BE2C (cell line): ENCODE data around the gene ZNF133.

Experiments used
- DNase-seq: peaks from one replicate; pipeline ENCODE4 v3.0.0-alpha.2; 2020
- H3K27me3 ChIP-seq: fragments of 250-450 bp; sonication (Bioruptor Pico); 2 replicates; pipeline ENCODE4 v1.5.1; 2020; ENCODE audit warnings: mild to moderate bottlenecking
- H3K36me3 ChIP-seq: fragments of 250-450 bp; sonication (Bioruptor Pico); 2 replicates; pipeline ENCODE4 v1.5.1; 2020; ENCODE audit warnings: mild to moderate bottlenecking
- H3K4me1 ChIP-seq: fragments of 250-450 bp; sonication (Bioruptor Pico); 2 replicates; pipeline ENCODE4 v1.5.1; 2020
- H3K4me3 ChIP-seq: 2 replicates; pipeline ENCODE4 v1.5.1; 2011; ENCODE audit warnings: low read depth, low read length
- H3K9me3 ChIP-seq: fragments of 250-450 bp; sonication (Bioruptor Pico); 2 replicates; pipeline ENCODE4 v1.5.1; 2020
- CTCF ChIP-seq: IDR thresholded peaks from 2 replicates; pipeline ENCODE4 v1.5.1; 2012; ENCODE audit warnings: mild to moderate bottlenecking, low read depth, low read length

Gene ZNF133

GRCh38 chr20:18254615-18255014, 33.7 kb upstream of the ZNF133 start:
- TF ChIP-seq CTCF, result no peak
- H3K36me3 ChIP-seq, result no peaks in the 10 kb centered on the region
- DNase-seq, result no peak
- H3K9me3 ChIP-seq, result no peaks in the 10 kb centered on the region
- no peak overlapping the region for H3K4me3 ChIP-seq
- peaks cover 14% of the 10 kb centered on the region for H3K27me3 ChIP-seq
- no peaks in the 10 kb centered on the region for H3K4me1 ChIP-seq

- no peak for TF ChIP-seq CTCF
- DNase-seq, result no peak
- Histone ChIP-seq H3K36me3 (no peaks in the 10 kb centered on the region), H3K9me3 (no peaks in the 10 kb centered on the region), H3K4me3 (no peak overlapping the region), H3K27me3 (peaks cover 14% of the 10 kb centered on the region), H3K4me1 (no peaks in the 10 kb centered on the region)
These were observed 32.8 kb upstream of the ZNF133 start for GRCh38 chr20:18255526-18255925.

- no peaks in the 10 kb centered on the region for H3K36me3 ChIP-seq
These were observed 31.8 kb upstream of the ZNF133 start for GRCh38 chr20:18256440-18257090.

GRCh38 chr20:18258126-18258860, 30.0 kb upstream of the ZNF133 start:
- no peaks in the 10 kb centered on the region for H3K9me3 ChIP-seq
- no peaks in the 10 kb centered on the region for H3K36me3 ChIP-seq
- no peak overlapping the region for H3K4me3 ChIP-seq
- peaks cover 23% of the 10 kb centered on the region for H3K27me3 ChIP-seq
- no peak for DNase-seq
- H3K4me1 ChIP-seq, result no peaks in the 10 kb centered on the region
- TF ChIP-seq CTCF, result peak; percentile 9; the same call in 1 of the 2 replicates

More at GRCh38 chr20:18256440-18257090, 31.8 kb upstream of the ZNF133 start:
- peaks cover 14% of the 10 kb centered on the region for H3K27me3 ChIP-seq
- DNase-seq, result no peak
- H3K4me3 ChIP-seq, result no peak overlapping the region
- no peak for TF ChIP-seq CTCF
- H3K9me3 ChIP-seq, result no peaks in the 10 kb centered on the region
- H3K4me1 ChIP-seq, result no peaks in the 10 kb centered on the region

GRCh38 chr20:18259730-18260129, 28.6 kb upstream of the ZNF133 start:
- Histone ChIP-seq H3K4me1 (no peaks in the 10 kb centered on the region), H3K36me3 (no peaks in the 10 kb centered on the region), H3K4me3 (no peak overlapping the region), H3K27me3 (peaks cover 16% of the 10 kb centered on the region), H3K9me3 (no peaks in the 10 kb centered on the region)
- DNase-seq, result no peak
- TF ChIP-seq CTCF, result no peak

- peaks cover 18% of the 10 kb centered on the region for H3K27me3 ChIP-seq
- no peaks in the 10 kb centered on the region for H3K36me3 ChIP-seq
- TF ChIP-seq CTCF, result no peak
- DNase-seq, result no peak
- H3K9me3 ChIP-seq, result no peaks in the 10 kb centered on the region
- no peak overlapping the region for H3K4me3 ChIP-seq
- H3K4me1 ChIP-seq, result no peaks in the 10 kb centered on the region
These were observed 24.6 kb upstream of the ZNF133 start for GRCh38 chr20:18263723-18264122.
